Retinal pigment epithelial cell (primary cell): ENCODE data around the gene MRPS23.

ENCODE experiments used
- DNase-seq: peaks from one replicate; pipeline ENCODE4 v3.0.0-alpha.2; 2010; ENCODE audit warnings: low read depth
- H3K4me3 ChIP-seq: 2 replicates; pipeline ENCODE4 v1.5.1; 2011; ENCODE audit warnings: mild to moderate bottlenecking, low read length, control low read depth, moderate library complexity
- TF ChIP-seq, protein P1 (sequence below): conservative IDR thresholded peaks from 2 replicates; pipeline ENCODE4 v1.5.1; 2011; ENCODE audit warnings: low read depth, low read length, control low read depth, inconsistent platforms

MRPS23 gene

DNA sequence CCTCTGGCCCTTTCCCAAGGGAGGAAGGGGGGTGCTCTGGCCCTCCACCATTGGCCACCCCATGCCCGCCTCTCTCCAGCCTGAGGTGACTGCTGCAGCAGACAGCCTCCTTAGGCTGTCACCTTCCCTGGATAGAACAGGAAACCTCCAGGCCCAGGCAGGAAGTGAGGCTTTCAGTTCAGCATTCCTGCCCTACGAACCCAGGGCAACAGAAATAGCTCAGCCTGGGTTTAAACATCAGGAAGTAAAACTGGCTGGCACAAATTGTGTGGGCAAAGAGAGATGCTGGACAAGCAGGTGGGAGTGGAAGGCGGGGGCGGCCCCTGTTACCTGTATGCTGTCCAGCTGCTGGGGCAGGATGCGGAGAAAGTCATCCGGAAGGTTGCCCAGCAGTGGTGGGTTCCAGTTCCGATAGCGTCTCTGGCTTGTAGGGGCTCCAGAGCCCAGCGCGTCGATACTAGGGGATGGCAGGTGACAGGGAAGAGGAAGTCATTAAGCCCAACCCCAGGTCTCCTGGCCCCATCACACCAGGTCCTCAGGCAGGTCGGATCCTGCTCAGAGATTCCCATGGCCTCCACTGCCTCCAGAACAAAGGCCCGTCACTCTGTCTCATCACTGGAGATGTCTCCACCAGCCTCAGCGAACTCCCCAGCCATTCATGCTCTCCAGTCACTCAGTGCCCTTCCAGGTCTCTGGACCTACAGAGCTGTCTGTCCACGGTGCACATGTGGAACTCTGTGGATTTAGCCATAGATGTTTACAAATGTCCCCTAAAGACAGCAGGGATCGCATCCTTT lies 23.6 kb upstream of the MRPS23 start:
- no peak for DNase-seq
- TF ChIP-seq, protein P1, sequence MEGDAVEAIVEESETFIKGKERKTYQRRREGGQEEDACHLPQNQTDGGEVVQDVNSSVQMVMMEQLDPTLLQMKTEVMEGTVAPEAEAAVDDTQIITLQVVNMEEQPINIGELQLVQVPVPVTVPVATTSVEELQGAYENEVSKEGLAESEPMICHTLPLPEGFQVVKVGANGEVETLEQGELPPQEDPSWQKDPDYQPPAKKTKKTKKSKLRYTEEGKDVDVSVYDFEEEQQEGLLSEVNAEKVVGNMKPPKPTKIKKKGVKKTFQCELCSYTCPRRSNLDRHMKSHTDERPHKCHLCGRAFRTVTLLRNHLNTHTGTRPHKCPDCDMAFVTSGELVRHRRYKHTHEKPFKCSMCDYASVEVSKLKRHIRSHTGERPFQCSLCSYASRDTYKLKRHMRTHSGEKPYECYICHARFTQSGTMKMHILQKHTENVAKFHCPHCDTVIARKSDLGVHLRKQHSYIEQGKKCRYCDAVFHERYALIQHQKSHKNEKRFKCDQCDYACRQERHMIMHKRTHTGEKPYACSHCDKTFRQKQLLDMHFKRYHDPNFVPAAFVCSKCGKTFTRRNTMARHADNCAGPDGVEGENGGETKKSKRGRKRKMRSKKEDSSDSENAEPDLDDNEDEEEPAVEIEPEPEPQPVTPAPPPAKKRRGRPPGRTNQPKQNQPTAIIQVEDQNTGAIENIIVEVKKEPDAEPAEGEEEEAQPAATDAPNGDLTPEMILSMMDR = no peak
- H3K4me3 ChIP-seq = no peak overlapping the region

DNA sequence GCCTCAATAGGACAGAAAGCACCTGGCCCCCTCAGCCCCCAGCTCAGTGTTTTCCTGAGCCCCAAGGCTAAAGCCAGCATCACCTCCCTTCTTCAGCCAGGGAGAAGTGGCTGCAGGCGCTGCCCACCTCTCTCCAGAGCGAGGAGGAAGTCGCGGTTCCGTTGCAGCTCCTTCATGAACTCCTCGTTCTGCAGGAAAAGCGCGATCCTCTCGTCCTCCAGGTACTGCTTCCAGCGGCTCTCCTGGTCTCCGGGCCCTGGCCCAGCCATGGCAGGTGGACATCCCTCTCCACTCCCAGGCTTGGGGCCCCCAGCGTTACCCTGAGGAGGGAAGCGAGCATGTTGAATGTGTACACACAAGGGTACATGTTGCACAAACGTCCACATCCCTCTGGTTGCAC lies 22.7 kb upstream of the MRPS23 start:
- TF ChIP-seq, protein P1 = no peak
- H3K4me3 ChIP-seq = no peak overlapping the region
- no peak for DNase-seq

DNA sequence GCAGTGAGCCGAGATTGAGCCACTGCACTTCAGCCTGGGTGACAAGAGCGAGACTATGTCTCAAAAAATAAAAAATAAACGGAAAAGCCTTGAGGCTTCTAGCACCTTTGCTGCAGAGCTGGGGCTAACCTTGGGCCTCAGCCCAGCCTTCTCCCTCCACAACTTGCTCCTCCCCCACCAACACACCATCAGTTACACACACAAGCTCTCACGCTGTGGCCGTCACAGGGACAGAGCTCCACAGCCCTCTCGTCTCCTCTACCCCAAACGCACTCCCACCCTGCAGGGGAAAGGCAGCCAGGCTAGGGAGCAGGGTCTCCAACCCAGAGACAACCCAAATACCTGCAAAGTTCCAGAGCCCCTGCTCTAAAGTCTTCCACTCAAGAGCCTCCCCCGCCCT lies 22.0 kb upstream of the MRPS23 start:
- H3K4me3 ChIP-seq = no peak overlapping the region
- TF ChIP-seq, protein P1 = no peak
- DNase-seq = no peak

DNA sequence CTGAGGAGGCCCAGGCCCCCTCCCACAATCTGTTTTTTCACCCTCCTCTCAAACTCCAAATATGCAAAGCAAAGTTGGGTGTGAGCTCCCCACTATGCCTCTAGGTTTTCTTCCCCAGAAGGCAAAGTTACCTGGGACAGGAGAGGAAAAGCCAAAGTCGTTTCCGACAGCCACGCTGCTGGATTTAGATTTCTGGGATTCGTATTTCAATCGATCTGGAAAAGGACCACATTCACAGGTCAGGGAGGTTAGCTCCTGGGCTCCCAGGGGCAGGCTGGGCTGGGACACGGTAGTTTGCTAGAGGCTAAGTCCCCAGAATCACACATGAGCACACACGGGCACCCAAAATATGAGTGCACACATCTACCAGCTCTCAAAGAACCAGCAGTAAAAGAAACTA lies 21.3 kb upstream of the MRPS23 start:
- no peak for DNase-seq
- H3K4me3 ChIP-seq = no peak overlapping the region
- TF ChIP-seq, protein P1 = no peak

DNA sequence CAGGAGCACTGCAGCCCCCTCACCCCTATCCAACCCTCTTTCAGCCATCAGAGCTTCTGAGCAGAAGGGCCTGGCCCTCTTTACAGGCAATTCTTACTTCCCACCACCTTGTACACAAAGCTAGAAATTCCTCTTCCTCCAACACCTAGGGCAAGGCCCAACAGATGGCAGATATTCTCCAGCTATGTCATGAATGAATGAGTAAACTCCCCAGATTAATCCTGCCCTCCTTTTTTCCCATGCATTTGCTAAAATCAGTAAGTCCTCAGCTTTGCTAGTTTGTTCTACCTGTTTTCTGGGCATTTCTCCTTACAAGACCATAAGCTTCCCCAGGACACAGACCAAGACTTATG lies 20.4 kb upstream of the MRPS23 start:
- TF ChIP-seq, protein P1 = no peak
- H3K4me3 ChIP-seq = no peak overlapping the region
- DNase-seq = no peak

DNA sequence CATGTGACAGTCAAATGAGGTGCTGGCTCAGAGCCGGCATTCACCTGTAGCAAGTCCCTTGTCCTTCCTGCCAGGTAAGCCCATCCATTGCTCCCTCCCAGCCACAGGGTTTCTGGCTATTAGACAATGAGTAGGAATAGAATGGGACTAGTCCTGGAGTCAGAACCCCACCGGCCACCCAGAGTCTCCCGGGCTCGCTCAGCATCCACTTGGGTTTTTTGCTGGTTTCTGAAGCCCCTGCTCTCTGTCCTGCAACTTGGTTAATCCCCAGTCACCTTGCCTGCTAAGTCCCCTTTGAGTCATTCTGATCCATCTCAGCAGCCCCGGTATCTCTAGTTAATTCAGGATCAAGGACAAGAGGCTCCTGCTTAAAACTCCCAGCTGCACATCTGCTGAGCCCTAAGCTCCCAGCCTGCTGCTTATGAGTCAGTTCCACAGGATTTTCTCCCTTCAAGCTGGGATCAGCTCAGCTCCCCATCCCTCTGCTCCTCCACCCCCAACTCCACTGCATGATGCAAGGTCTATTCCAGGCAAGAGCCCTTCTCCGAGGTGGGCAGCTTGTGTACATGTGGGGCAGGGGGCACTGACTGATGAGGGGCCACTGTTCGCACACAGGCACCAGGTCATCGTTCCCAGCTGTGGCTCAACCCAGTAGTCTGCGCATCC lies 19.9 kb upstream of the MRPS23 start:
- peak; percentile 91 for DNase-seq
- no peak overlapping the region for H3K4me3 ChIP-seq
- TF ChIP-seq, protein P1 = no peak
